GM12892 (cell line): ENCODE data around the gene DTX1.

Source experiments
- POLR2A ChIP-seq: IDR thresholded peaks from 2 replicates; pipeline ENCODE4 v1.6.1; 2011; ENCODE audit warnings: low read depth, low read length, control low read depth
- POLR2AphosphoS5 ChIP-seq: IDR thresholded peaks from 2 replicates; pipeline ENCODE4 v1.6.1; 2011; ENCODE audit warnings: low read depth, low read length, control low read depth

GRCh38 chr12:113134521-113134951 is 78.0 kb downstream of the DTX1 start:
- no peak for TF ChIP-seq POLR2A
- TF ChIP-seq POLR2AphosphoS5, result no peak
